ENCODE measurements around the gene PUS7.

DNA sequence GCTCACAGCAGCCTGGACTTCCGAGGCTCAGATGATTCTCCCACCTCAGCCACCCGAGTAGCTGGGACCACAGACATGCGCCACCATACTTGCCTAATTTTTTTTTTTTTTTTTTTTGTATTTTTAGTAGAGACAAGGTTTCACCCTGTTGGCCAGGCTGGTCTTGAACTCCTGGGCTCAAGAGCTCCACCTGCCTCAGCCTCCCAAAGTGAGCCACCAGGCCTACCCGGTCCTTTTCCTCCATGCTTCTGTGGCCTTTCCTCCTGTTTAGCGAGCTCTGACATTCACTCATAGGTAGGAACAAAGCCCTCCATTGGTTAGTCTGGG is 83.3 kb downstream of the PUS7 start:
- TF ChIP-seq POLR2AphosphoS5 (IDR thresholded peaks at IDR 0.05; ENCODE audit: low read depth, low read length) (no peak), RXRA (IDR thresholded peaks at IDR 0.05; ENCODE audit: borderline replicate concordance, low read depth) (no peak), FOSL2 (IDR thresholded peaks at IDR 0.05; ENCODE audit: borderline replicate concordance, low read depth) (no peak), YY1 (IDR thresholded peaks at IDR 0.05; ENCODE audit: low read depth) (no peak), GABPA (IDR thresholded peaks at IDR 0.05; ENCODE audit: low read depth) (no peak), CHD2 (IDR thresholded peaks at IDR 0.05; ENCODE audit: low read length, partially characterized antibody) (no peak)
- TF ChIP-seq, protein P1, sequence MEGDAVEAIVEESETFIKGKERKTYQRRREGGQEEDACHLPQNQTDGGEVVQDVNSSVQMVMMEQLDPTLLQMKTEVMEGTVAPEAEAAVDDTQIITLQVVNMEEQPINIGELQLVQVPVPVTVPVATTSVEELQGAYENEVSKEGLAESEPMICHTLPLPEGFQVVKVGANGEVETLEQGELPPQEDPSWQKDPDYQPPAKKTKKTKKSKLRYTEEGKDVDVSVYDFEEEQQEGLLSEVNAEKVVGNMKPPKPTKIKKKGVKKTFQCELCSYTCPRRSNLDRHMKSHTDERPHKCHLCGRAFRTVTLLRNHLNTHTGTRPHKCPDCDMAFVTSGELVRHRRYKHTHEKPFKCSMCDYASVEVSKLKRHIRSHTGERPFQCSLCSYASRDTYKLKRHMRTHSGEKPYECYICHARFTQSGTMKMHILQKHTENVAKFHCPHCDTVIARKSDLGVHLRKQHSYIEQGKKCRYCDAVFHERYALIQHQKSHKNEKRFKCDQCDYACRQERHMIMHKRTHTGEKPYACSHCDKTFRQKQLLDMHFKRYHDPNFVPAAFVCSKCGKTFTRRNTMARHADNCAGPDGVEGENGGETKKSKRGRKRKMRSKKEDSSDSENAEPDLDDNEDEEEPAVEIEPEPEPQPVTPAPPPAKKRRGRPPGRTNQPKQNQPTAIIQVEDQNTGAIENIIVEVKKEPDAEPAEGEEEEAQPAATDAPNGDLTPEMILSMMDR (IDR thresholded peaks at IDR 0.05) = no peak
- TF ChIP-seq, protein P2, sequence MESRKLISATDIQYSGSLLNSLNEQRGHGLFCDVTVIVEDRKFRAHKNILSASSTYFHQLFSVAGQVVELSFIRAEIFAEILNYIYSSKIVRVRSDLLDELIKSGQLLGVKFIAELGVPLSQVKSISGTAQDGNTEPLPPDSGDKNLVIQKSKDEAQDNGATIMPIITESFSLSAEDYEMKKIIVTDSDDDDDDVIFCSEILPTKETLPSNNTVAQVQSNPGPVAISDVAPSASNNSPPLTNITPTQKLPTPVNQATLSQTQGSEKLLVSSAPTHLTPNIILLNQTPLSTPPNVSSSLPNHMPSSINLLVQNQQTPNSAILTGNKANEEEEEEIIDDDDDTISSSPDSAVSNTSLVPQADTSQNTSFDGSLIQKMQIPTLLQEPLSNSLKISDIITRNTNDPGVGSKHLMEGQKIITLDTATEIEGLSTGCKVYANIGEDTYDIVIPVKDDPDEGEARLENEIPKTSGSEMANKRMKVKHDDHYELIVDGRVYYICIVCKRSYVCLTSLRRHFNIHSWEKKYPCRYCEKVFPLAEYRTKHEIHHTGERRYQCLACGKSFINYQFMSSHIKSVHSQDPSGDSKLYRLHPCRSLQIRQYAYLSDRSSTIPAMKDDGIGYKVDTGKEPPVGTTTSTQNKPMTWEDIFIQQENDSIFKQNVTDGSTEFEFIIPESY (IDR thresholded peaks at IDR 0.05; ENCODE audit: borderline replicate concordance, low read depth) = no peak
